WTC11 (cell line): ENCODE results near the gene ABLIM2.

Experiments
- CTCF ChIP-seq: fragments of 200-600 bp; IDR thresholded peaks from 2 replicates; pipeline ENCODE4 v1.8.0; 2022; ENCODE audit warnings: antibody characterized with exemption
- NR3C1 ChIP-seq: sonication (generic); formaldehyde crosslinking; conservative IDR thresholded peaks from 2 replicates; pipeline ENCODE4 v1.8.1; 2023; ENCODE audit warnings: low read depth, mild to moderate bottlenecking, missing genetic modification reagents
- SP1 ChIP-seq: sonication (generic); formaldehyde crosslinking; conservative IDR thresholded peaks from 2 replicates; pipeline ENCODE4 v1.8.1; 2022; ENCODE audit warnings: missing genetic modification reagents
- TEAD4 ChIP-seq: sonication (generic); formaldehyde crosslinking; IDR thresholded peaks from 2 replicates; pipeline ENCODE4 v1.8.0; 2022; ENCODE audit warnings: mild to moderate bottlenecking, missing genetic modification reagents
- ZNF232 ChIP-seq: sonication (generic); formaldehyde crosslinking; IDR thresholded peaks from 2 replicates; pipeline ENCODE4 v1.8.0; 2022; ENCODE audit warnings: mild to moderate bottlenecking, missing genetic modification reagents
- ZNF317 ChIP-seq: sonication (generic); formaldehyde crosslinking; IDR thresholded peaks from 2 replicates; pipeline ENCODE4 v1.8.1; 2023; ENCODE audit warnings: low read depth, mild to moderate bottlenecking, moderate library complexity, missing genetic modification reagents, borderline replicate concordance

- TF ChIP-seq CTCF (no peak), ZNF232 (no peak), ZNF317 (CRISPR knock-in tag) (no peak), SP1 (CRISPR knock-in tag) (no peak), NR3C1 (CRISPR knock-in tag) (no peak), TEAD4 (no peak)
These were observed 146.1 kb downstream of the ABLIM2 start for GRCh38 chr4:8012517-8012916.
